Measurements from ENCODE around the gene RAD54L. TPM values are rescaled to one million over a fixed set of nuclear protein-coding genes. Genes with fewer than 3 reads are reported as not detected.

Gene RAD54L
- total and polyA plus RNA-seq, 3 donors from 2014 or later = 17.9 to 31.4 (median 24.5) TPM

GRCh38 chr1:46262508-46262907, 14.9 kb downstream of the RAD54L start:
- Histone ChIP-seq H3K27ac (no peak overlapping the region), H3K4me1 (no peaks in the 10 kb centered on the region), H3K27me3 (no peaks in the 10 kb centered on the region), H3K4me3 (no peak overlapping the region), H3K36me3 (ENCODE audit: low read depth, missing control alignments) (no peaks in the 10 kb centered on the region), H3K9me3 (no peaks in the 10 kb centered on the region)
- 65 to 72% methylated on average over 1 of the region's 1 CpG for WGBS, 2 donors
- intact Hi-C loops (cut with DNase I; ENCODE audit: low total_unique reads) = no loop called here
- no peak for TF ChIP-seq CTCF (IDR thresholded peaks at IDR 0.05)
- TF ChIP-seq POLR2A (IDR thresholded peaks at IDR 0.05) = no peak
- DNase-seq = no peak

- intact Hi-C loops (cut with DNase I; ENCODE audit: low total_unique reads) = no loop called here
- no peak for TF ChIP-seq POLR2A (IDR thresholded peaks at IDR 0.05)
- TF ChIP-seq CTCF (IDR thresholded peaks at IDR 0.05) = no peak
Observed at GRCh38 chr1:46263146-46263545, 15.6 kb downstream of the RAD54L start.

GRCh38 chr1:46268578-46268977, 21.0 kb downstream of the RAD54L start:
- no peak overlapping the region for H3K4me3 ChIP-seq
- 100% methylated on average over 1 of the region's 1 CpG for WGBS, 2 donors
- no peaks in the 10 kb centered on the region for H3K27me3 ChIP-seq
- H3K27ac ChIP-seq = no peak overlapping the region
- no peaks in the 10 kb centered on the region for H3K4me1 ChIP-seq
- TF ChIP-seq CTCF (IDR thresholded peaks at IDR 0.05) (no peak), POLR2A (IDR thresholded peaks at IDR 0.05) (no peak)
- intact Hi-C loops (cut with DNase I; ENCODE audit: low total_unique reads) = no loop called here
- no peaks in the 10 kb centered on the region for H3K36me3 ChIP-seq (ENCODE audit: low read depth, missing control alignments)
- no peak for DNase-seq
- no peaks in the 10 kb centered on the region for H3K9me3 ChIP-seq

More at GRCh38 chr1:46263146-46263545, 15.6 kb downstream of the RAD54L start:
- no peaks in the 10 kb centered on the region for H3K36me3 ChIP-seq (ENCODE audit: low read depth, missing control alignments)
- H3K4me1 ChIP-seq = no peaks in the 10 kb centered on the region
- DNase-seq = no peak
- 75 to 96% methylated on average over 2 of the region's 2 CpGs for WGBS, 2 donors
- no peaks in the 10 kb centered on the region for H3K9me3 ChIP-seq
- no peaks in the 10 kb centered on the region for H3K27me3 ChIP-seq
- no peak overlapping the region for H3K4me3 ChIP-seq
- no peak overlapping the region for H3K27ac ChIP-seq

GRCh38 chr1:46274225-46275029, 26.9 kb downstream of the RAD54L start:
- H3K4me1 ChIP-seq = no peaks in the 10 kb centered on the region
- H3K4me3 ChIP-seq = no peak overlapping the region
- no peaks in the 10 kb centered on the region for H3K27me3 ChIP-seq
- H3K27ac ChIP-seq = no peak overlapping the region
- H3K9me3 ChIP-seq = no peaks in the 10 kb centered on the region
- no peaks in the 10 kb centered on the region for H3K36me3 ChIP-seq (ENCODE audit: low read depth, missing control alignments)
- DNase-seq = no peak
- TF ChIP-seq CTCF (IDR thresholded peaks at IDR 0.05) = no peak
- TF ChIP-seq POLR2A (IDR thresholded peaks at IDR 0.05) = no peak
- intact Hi-C loops (cut with DNase I; ENCODE audit: low total_unique reads) = no loop called here
- 93 to 97% methylated on average over 6 of the region's 6 CpGs for WGBS, 2 donors

GRCh38 chr1:46275030-46275337, 27.4 kb downstream of the RAD54L start:
- H3K9me3 ChIP-seq = no peaks in the 10 kb centered on the region
- H3K4me1 ChIP-seq = no peaks in the 10 kb centered on the region
- no peak for DNase-seq
- H3K27me3 ChIP-seq = no peaks in the 10 kb centered on the region
- intact Hi-C loops (cut with DNase I; ENCODE audit: low total_unique reads) = no loop called here
- 65 to 69% methylated on average over 6 of the region's 6 CpGs for WGBS, 2 donors
- no peak overlapping the region for H3K27ac ChIP-seq
- no peak overlapping the region for H3K4me3 ChIP-seq
- TF ChIP-seq POLR2A (IDR thresholded peaks at IDR 0.05) (no peak), CTCF (IDR thresholded peaks at IDR 0.05) (no peak)
- H3K36me3 ChIP-seq (ENCODE audit: low read depth, missing control alignments) = no peaks in the 10 kb centered on the region
